ENCODE results near the gene TBRG4.

The TBRG4 gene

GRCh38 chr7:45073031-45073785 lies 38.3 kb downstream of the TBRG4 start:
- DNase-seq, result no peak

- DNase-seq, result no peak
Observed at GRCh38 chr7:45072131-45073030, 39.1 kb downstream of the TBRG4 start.

GRCh38 chr7:45071528-45071927 lies 40.0 kb downstream of the TBRG4 start:
- DNase-seq, result no peak

- DNase-seq, result no peak
Observed at GRCh38 chr7:45070254-45070642, 41.2 kb downstream of the TBRG4 start.

GRCh38 chr7:45069444-45070253 lies 41.8 kb downstream of the TBRG4 start:
- no peak for DNase-seq

GRCh38 chr7:45068236-45069023 lies 43.1 kb downstream of the TBRG4 start:
- no peak for DNase-seq

- DNase-seq, result no peak
Observed at GRCh38 chr7:45067582-45067981, 43.9 kb downstream of the TBRG4 start.

GRCh38 chr7:45066409-45066808 lies 45.1 kb downstream of the TBRG4 start:
- no peak for DNase-seq

- DNase-seq, result peak in 1 of 2 experiments; percentile 12
Observed at GRCh38 chr7:45065031-45065995, 46.2 kb downstream of the TBRG4 start.

GRCh38 chr7:45064047-45064725 lies 47.3 kb downstream of the TBRG4 start:
- DNase-seq, result no peak

GRCh38 chr7:45061806-45062425 lies 49.6 kb downstream of the TBRG4 start:
- DNase-seq, result no peak

- no peak for DNase-seq
Observed at GRCh38 chr7:45061352-45061751, 50.1 kb downstream of the TBRG4 start.

- DNase-seq, result no peak
Observed at GRCh38 chr7:45060295-45060694, 51.2 kb downstream of the TBRG4 start.

- DNase-seq, result no peak
Observed at GRCh38 chr7:45057878-45058277, 53.6 kb downstream of the TBRG4 start.

- DNase-seq, result no peak
Observed at GRCh38 chr7:45055594-45056219, 55.8 kb downstream of the TBRG4 start.

GRCh38 chr7:45055016-45055415 lies 56.5 kb downstream of the TBRG4 start:
- DNase-seq, result no peak

GRCh38 chr7:45054442-45054841 lies 57.1 kb downstream of the TBRG4 start:
- no peak for DNase-seq

GRCh38 chr7:45053941-45054340 lies 57.6 kb downstream of the TBRG4 start:
- no peak for DNase-seq

- DNase-seq, result no peak
Observed at GRCh38 chr7:45053401-45053800, 58.1 kb downstream of the TBRG4 start.

GRCh38 chr7:45052011-45052410 lies 59.5 kb downstream of the TBRG4 start:
- DNase-seq, result no peak

Measured in activated T-cell treated with anti-CD3 and anti-CD28 coated beads, Interleukin-2, amount 50 U/mL, for 48 hours (primary cell).